SK-N-SH treated with all-trans-retinoic acid at 6 μM for 48 hours (cell line): Measurements from ENCODE around the gene VAMP1.

ENCODE experiments used
- OSR1 ChIP-seq: fragments of 250-450 bp; sonication (Bioruptor Pico); IDR thresholded peaks from 2 replicates; pipeline ENCODE4 v1.8.0; 2022; ENCODE audit warnings: moderate library complexity, mild to moderate bottlenecking, inconsistent platforms
- PPARA ChIP-seq: fragments of 250-450 bp; sonication (Bioruptor Pico); IDR thresholded peaks from 2 replicates; pipeline ENCODE4 v1.5.0; 2020; ENCODE audit warnings: mild to moderate bottlenecking, borderline replicate concordance
- TCF4 ChIP-seq: fragments of 250-450 bp; sonication (Bioruptor Pico); IDR thresholded peaks from 2 replicates; pipeline ENCODE4 v1.8.0; 2021; ENCODE audit warnings: mild to moderate bottlenecking, moderate library complexity, borderline replicate concordance
- ZFP3 ChIP-seq: fragments of 250-450 bp; sonication (Bioruptor Pico); IDR thresholded peaks from 2 replicates; pipeline ENCODE4 v1.5.0; 2020; ENCODE audit warnings: mild to moderate bottlenecking, moderate library complexity
- ZFP30 ChIP-seq: fragments of 450-650 bp; formaldehyde crosslinking; IDR thresholded peaks from 2 replicates; pipeline ENCODE4 v1.5.0; 2022; ENCODE audit warnings: mild to moderate bottlenecking, moderate library complexity
- ZNF565 ChIP-seq: fragments of 450-650 bp; formaldehyde crosslinking; conservative IDR thresholded peaks from 2 replicates; pipeline ENCODE4 v1.5.0; 2020; ENCODE audit warnings: low read depth, mild to moderate bottlenecking, moderate library complexity
- ZNF70 ChIP-seq: fragments of 450-650 bp; formaldehyde crosslinking; IDR thresholded peaks from 2 replicates; pipeline ENCODE4 v1.5.0; 2020; ENCODE audit warnings: mild to moderate bottlenecking, moderate library complexity
- ZNF8 ChIP-seq: fragments of 450-650 bp; formaldehyde crosslinking; IDR thresholded peaks from 2 replicates; pipeline ENCODE4 v1.5.0; 2020; ENCODE audit warnings: mild to moderate bottlenecking, moderate library complexity
- TF ChIP-seq, protein P1 (sequence below): fragments of 250-450 bp; sonication (Bioruptor Pico); IDR thresholded peaks from 2 replicates; pipeline ENCODE4 v1.8.0; 2020; ENCODE audit warnings: mild to moderate bottlenecking, moderate library complexity, borderline replicate concordance
- TF ChIP-seq, protein P2 (sequence below): fragments of 250-450 bp; sonication (Bioruptor Pico); IDR thresholded peaks from 2 replicates; pipeline ENCODE4 v1.5.1; 2020; ENCODE audit warnings: low read depth, mild to moderate bottlenecking, moderate library complexity
- TF ChIP-seq, protein P3 (sequence below): fragments of 250-450 bp; sonication (Bioruptor Pico); IDR thresholded peaks from 2 replicates; pipeline ENCODE4 v1.5.0; 2020; ENCODE audit warnings: mild to moderate bottlenecking, moderate library complexity

DNA sequence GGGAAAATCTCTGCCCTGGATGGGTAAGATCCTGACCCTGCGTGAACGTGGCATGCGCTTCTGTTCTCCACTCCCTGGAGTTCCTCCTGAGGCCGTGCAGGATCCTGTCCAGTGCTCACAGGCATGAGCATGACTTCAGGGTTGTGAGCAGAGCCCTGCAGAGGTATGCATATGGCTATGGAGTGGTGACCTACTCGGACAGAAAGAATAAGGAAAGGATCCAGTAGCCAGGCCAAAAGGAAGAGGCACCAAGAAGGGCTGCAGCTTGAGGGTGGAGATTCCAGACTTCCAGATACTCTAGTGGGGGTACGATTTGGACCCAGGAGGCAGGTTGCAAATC, 46.5 kb downstream of the VAMP1 start:
- TF ChIP-seq, protein P1, sequence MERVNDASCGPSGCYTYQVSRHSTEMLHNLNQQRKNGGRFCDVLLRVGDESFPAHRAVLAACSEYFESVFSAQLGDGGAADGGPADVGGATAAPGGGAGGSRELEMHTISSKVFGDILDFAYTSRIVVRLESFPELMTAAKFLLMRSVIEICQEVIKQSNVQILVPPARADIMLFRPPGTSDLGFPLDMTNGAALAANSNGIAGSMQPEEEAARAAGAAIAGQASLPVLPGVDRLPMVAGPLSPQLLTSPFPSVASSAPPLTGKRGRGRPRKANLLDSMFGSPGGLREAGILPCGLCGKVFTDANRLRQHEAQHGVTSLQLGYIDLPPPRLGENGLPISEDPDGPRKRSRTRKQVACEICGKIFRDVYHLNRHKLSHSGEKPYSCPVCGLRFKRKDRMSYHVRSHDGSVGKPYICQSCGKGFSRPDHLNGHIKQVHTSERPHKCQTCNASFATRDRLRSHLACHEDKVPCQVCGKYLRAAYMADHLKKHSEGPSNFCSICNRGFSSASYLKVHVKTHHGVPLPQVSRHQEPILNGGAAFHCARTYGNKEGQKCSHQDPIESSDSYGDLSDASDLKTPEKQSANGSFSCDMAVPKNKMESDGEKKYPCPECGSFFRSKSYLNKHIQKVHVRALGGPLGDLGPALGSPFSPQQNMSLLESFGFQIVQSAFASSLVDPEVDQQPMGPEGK (CRISPR knock-in tag), result no peak
- TF ChIP-seq, protein P2, sequence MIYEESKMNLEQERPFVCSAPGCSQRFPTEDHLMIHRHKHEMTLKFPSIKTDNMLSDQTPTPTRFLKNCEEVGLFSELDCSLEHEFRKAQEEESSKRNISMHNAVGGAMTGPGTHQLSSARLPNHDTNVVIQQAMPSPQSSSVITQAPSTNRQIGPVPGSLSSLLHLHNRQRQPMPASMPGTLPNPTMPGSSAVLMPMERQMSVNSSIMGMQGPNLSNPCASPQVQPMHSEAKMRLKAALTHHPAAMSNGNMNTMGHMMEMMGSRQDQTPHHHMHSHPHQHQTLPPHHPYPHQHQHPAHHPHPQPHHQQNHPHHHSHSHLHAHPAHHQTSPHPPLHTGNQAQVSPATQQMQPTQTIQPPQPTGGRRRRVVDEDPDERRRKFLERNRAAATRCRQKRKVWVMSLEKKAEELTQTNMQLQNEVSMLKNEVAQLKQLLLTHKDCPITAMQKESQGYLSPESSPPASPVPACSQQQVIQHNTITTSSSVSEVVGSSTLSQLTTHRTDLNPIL (CRISPR knock-in tag), result no peak
- TF ChIP-seq OSR1 (CRISPR knock-in tag) (no peak), ZFP3 (CRISPR knock-in tag) (no peak), ZFP30 (CRISPR knock-in tag) (no peak), ZNF565 (CRISPR knock-in tag) (no peak), PPARA (CRISPR knock-in tag) (no peak), ZNF70 (CRISPR knock-in tag) (no peak), ZNF8 (CRISPR knock-in tag) (no peak), TCF4 (CRISPR knock-in tag) (no peak)
- TF ChIP-seq, protein P3, sequence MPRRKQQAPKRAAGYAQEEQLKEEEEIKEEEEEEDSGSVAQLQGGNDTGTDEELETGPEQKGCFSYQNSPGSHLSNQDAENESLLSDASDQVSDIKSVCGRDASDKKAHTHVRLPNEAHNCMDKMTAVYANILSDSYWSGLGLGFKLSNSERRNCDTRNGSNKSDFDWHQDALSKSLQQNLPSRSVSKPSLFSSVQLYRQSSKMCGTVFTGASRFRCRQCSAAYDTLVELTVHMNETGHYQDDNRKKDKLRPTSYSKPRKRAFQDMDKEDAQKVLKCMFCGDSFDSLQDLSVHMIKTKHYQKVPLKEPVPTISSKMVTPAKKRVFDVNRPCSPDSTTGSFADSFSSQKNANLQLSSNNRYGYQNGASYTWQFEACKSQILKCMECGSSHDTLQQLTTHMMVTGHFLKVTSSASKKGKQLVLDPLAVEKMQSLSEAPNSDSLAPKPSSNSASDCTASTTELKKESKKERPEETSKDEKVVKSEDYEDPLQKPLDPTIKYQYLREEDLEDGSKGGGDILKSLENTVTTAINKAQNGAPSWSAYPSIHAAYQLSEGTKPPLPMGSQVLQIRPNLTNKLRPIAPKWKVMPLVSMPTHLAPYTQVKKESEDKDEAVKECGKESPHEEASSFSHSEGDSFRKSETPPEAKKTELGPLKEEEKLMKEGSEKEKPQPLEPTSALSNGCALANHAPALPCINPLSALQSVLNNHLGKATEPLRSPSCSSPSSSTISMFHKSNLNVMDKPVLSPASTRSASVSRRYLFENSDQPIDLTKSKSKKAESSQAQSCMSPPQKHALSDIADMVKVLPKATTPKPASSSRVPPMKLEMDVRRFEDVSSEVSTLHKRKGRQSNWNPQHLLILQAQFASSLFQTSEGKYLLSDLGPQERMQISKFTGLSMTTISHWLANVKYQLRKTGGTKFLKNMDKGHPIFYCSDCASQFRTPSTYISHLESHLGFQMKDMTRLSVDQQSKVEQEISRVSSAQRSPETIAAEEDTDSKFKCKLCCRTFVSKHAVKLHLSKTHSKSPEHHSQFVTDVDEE (CRISPR knock-in tag), result no peak
